Fibroblast of pulmonary artery (primary cell): ENCODE data around the gene P2RY6.

Source experiments
- DNase-seq: peaks from one replicate; pipeline ENCODE4 v3.0.0-alpha.2; 2010; ENCODE audit warnings: low read depth
- H3K4me3 ChIP-seq: replicated peaks from 2 replicates; pipeline ENCODE4 v1.5.1; 2011; ENCODE audit warnings: low read depth, mild to moderate bottlenecking, control low read depth, low read length, moderate library complexity
- TF ChIP-seq, protein P1 (sequence below): IDR thresholded peaks from 2 replicates; pipeline ENCODE4 v1.5.1; 2011; ENCODE audit warnings: mild to moderate bottlenecking, control low read depth, low read length, inconsistent platforms; ENCODE audit errors: missing control alignments

P2RY6 gene

DNA sequence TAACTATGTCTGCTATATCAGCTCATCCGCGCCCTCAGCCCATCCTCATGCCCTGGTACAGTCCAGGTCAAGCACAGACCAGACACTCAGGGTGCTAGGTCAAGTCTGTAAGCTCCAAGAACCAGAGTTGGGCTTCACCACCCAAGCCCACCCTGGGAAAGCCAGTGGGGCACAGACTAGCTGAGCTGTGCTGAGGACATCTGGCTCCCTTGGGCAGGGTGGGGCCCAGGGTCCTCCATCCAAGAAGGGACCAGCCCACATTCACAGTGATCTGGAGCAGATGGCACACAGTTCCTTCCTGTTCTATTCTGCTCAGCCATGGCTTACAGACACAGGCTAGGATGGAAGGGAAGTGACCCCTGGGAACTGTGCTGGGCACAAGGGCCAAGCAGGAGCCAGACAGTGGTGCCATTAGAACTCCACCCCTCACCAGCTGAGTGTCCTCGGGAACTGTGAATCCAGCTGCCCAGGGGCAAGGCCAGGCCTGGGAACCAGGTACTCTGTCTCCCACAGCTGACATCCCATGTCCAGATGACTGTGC is 9.1 kb downstream of the P2RY6 start:
- TF ChIP-seq, protein P1, sequence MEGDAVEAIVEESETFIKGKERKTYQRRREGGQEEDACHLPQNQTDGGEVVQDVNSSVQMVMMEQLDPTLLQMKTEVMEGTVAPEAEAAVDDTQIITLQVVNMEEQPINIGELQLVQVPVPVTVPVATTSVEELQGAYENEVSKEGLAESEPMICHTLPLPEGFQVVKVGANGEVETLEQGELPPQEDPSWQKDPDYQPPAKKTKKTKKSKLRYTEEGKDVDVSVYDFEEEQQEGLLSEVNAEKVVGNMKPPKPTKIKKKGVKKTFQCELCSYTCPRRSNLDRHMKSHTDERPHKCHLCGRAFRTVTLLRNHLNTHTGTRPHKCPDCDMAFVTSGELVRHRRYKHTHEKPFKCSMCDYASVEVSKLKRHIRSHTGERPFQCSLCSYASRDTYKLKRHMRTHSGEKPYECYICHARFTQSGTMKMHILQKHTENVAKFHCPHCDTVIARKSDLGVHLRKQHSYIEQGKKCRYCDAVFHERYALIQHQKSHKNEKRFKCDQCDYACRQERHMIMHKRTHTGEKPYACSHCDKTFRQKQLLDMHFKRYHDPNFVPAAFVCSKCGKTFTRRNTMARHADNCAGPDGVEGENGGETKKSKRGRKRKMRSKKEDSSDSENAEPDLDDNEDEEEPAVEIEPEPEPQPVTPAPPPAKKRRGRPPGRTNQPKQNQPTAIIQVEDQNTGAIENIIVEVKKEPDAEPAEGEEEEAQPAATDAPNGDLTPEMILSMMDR: no peak
- H3K4me3 ChIP-seq: no peak overlapping the region
- DNase-seq: no peak

DNA sequence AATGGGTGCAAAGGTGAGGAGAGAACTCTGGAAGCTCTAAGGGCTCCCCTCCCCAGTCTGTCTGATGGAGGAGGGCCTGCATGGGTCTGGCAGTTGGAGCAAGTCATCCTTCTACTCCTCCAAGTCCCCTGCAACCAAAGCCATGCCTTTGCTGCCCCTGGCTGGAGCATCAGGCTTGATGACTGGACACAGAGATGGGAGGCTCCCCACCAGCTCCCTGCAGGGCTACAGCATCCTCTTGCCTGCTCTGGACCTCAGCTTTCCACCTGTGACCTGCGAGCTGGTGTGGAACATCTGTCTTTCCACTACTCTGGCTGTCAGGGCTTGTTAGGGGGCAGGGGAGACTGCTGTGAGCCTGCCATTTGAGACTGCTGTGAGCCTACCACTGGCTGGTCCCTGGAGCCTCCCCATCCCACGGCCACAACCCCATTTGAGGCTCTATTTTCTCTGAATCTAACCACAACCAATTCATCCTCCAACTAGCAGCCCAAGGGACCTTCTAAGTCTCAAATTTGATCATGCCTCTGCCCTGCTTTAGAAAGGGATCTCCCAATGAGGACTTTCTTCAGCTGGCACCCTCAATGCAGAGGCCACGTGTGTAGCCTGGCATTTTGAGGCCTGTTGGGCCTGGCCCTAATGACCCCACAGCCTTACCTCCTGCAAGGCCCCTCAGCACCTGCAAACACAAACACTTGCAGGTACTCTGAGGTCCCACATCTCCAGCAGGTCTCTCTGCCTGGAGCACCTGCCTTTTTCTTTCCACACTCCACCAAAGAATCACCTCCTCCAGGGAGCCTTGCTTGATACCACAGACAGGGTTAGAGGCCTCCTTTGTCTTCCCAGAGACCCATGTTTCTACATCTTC is 9.9 kb downstream of the P2RY6 start:
- DNase-seq: no peak
- H3K4me3 ChIP-seq: no peak overlapping the region
- TF ChIP-seq, protein P1: no peak

DNA sequence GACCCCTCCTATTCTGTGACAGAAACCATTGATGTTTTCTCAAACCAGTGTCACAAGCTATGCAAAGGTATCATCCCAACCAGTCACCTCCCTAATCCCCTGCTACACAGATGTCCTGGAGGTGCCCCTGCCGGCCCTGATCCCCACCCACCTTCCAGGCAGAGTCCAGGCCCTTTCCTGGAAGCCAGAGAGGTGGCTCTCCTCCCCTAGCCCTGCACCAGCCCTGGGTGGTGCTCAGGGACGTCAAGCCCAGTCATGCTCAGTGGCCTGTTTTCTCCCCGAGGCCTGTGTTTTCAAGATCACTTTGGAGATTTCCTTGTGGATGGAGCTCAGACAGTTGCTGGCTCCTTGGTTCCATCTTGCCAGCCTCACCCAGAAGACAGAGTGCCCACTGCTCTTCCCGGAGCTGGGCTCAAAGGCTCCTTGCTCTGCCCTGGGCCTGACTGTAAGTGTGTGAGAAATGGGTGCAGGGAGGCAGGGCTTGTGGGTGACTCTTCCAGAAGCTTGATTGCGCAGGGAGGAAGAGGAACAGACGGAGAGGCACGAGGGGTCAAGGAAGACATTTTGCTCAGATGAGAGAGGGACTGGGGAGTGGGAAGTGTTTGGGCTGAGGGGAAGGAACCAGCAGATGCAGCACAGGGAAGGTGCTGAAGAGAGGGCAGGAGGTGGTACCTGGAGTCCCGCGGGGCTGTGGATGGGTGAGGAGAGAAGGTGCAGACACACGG is 11.3 kb downstream of the P2RY6 start:
- TF ChIP-seq, protein P1: no peak
- no peak overlapping the region for H3K4me3 ChIP-seq
- no peak for DNase-seq

DNA sequence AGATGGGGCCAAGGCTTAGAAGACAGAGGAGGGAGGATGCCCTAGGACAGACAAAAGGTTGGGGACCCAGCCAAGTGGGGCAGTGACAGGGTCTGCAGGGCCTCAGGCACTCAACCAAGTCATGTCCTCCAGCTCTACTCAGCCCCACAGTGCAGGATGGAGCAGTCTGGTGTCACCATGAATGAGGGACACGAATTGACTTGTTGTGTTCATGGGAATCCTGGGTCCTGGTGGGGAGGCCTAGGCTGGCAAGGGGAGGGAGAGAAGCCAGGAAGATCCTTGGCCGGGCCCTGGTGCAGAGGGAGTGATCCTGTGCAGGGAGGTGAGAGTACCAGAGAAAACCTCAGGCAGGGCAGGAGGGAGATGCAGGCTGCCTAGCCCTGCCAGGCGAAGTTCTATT is 12.0 kb downstream of the P2RY6 start:
- no peak for DNase-seq
- TF ChIP-seq, protein P1: no peak
- H3K4me3 ChIP-seq: no peak overlapping the region

DNA sequence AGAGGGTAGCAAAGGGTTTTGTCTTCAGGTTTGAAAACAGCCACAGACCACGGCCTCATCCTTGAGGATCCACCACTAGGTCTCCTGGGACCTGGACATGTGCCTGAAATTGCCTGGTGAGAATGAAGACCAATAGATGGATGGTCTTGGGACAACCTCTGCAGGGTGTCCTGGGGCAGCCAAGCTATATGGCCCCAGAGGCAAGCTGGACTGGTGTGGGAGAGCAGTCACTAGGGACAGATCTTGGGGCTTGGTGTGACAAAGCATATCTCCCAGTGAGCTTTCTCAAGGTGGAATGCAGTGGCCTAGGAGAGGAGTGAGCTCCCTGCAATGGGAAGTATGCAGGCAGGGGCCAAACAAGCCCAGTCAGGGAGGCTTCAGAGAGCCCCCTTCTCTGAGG is 13.6 kb downstream of the P2RY6 start:
- no peak overlapping the region for H3K4me3 ChIP-seq
- DNase-seq: no peak
- TF ChIP-seq, protein P1: no peak

DNA sequence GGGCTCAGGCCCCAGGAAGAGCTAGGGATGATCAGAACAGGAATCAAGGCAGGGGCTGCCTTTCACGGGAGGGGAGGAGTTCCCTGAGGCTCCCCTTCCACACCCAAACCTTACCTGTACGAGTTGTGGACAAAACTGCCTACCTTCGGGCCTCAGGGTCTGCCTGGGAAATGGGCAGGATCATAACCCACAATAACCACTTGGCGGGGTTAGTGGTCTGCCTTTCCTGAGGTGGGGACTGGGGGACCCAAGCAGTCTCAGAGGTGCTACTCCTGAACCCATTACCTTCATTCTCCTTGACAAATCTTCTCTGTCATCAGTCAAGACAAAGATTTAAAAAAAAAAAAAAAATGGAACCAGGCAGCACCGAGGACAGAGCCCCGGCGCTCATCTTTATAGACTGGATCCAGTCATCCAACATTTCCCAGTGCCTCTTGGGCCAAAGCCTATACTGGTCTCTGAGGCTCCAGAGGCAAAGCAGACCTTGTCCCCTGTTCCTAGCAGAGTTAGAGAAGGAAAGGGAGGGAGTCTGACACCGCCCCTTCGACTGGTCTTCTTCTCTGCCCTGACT is 14.2 kb downstream of the P2RY6 start:
- no peak overlapping the region for H3K4me3 ChIP-seq
- TF ChIP-seq, protein P1: no peak
- DNase-seq: no peak
